B cell (primary cell): Measurements from ENCODE around the gene NPVF.

ENCODE experiments used
- EZH2 ChIP-seq: IDR thresholded peaks from 2 replicates; pipeline ENCODE4 v1.6.1; 2012; ENCODE audit warnings: borderline replicate concordance, low read depth, mild to moderate bottlenecking, moderate library complexity, low read length; ENCODE audit not compliant: insufficient read depth, poor library complexity, severe bottlenecking
- TF ChIP-seq, protein P1 (sequence below): fragments of 200-600 bp; IDR thresholded peaks from one replicate; pipeline ENCODE4 v1.8.0; 2022; ENCODE audit warnings: antibody characterized with exemption, mild to moderate bottlenecking

DNA sequence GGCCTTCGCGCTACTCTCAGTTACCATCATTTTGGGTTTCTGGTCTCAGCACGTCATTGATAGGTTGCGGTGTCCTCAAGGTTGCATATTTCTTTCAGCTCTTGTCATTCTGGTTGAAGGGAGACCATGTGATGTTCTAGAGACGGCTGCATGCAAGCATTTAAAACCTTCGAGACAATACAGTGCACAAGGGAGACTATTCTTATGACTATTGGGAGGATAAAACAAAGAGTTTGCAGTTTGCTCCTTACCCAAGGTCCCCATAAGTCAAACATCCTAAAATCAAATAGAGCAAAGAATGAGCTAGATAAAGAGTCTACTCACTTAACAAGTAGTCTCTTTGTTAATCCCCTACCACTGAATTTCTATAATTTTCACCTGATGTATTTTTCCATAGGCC, 39.1 kb downstream of the NPVF start:
- TF ChIP-seq, protein P1, sequence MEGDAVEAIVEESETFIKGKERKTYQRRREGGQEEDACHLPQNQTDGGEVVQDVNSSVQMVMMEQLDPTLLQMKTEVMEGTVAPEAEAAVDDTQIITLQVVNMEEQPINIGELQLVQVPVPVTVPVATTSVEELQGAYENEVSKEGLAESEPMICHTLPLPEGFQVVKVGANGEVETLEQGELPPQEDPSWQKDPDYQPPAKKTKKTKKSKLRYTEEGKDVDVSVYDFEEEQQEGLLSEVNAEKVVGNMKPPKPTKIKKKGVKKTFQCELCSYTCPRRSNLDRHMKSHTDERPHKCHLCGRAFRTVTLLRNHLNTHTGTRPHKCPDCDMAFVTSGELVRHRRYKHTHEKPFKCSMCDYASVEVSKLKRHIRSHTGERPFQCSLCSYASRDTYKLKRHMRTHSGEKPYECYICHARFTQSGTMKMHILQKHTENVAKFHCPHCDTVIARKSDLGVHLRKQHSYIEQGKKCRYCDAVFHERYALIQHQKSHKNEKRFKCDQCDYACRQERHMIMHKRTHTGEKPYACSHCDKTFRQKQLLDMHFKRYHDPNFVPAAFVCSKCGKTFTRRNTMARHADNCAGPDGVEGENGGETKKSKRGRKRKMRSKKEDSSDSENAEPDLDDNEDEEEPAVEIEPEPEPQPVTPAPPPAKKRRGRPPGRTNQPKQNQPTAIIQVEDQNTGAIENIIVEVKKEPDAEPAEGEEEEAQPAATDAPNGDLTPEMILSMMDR: no peak
- TF ChIP-seq EZH2: no peak
